HCT116 (cell line): ENCODE measurements around the gene SMOC1. TPM values are rescaled to one million over a fixed set of nuclear protein-coding genes. Genes with fewer than 3 reads are reported as not detected.

ENCODE experiments used
- ATAC-seq: fragments of 200-7000 bp; cut with Tn5 transposase; 2 replicates; pipeline ENCODE4 v1.9.1; 2020; ENCODE audit warnings: mild to moderate bottlenecking, moderate library complexity
- BruUV-seq: library from RNA; stranded (reverse); fragments of 400-500 nt; replicated peaks from 2 replicates; lab custom pipeline; 2021; lab: Mats Ljungman, UMichigan
- CTCF ChIA-PET: fragments of 300-600 bp; sonication (Branson Sonifier 250); formaldehyde crosslinking; loops from one replicate; lab custom pipeline; 2021; ENCODE audit warnings: antibody characterized with exemption; lab: Charles Lee
- POLR2A ChIA-PET: fragments of 300-600, 350-600 bp; sonication (Branson Sonifier 250); formaldehyde crosslinking; loops from one replicate; lab custom pipeline; 2021; ENCODE audit warnings: antibody characterized with exemption; lab: Charles Lee
- RAD21 ChIA-PET, 2 experiments: fragments of 300-600 bp; sonication (Branson Sonifier 250); formaldehyde crosslinking; loops; one replicate each; lab custom pipeline; 2023; ENCODE audit warnings: low total read pairs in 2 of 2; ENCODE audit not compliant: uncharacterized antibody in 2 of 2, unreplicated experiment in 2 of 2, low non-redundant PET in 1 of 2; lab: Charles Lee
- DNase-seq: peaks from one replicate; pipeline ENCODE4 v3.0.0-alpha.2; 2010; ENCODE audit warnings: low read depth, low spot score
- H2AFZ ChIP-seq: fragments of 200-600 bp; shearing (Covaris generic), sonication (generic); 2 replicates; pipeline ENCODE4 v1.6.1; 2017; ENCODE audit warnings: low read depth, mixed run types, mixed read lengths, antibody characterized with exemption, low read length; ENCODE audit not compliant: poor library complexity, severe bottlenecking
- H3K27ac ChIP-seq: 2 replicates; pipeline ENCODE4 v1.5.1; 2012; ENCODE audit warnings: low read depth, low read length
- H3K27me3 ChIP-seq: fragments of 200-600 bp; sonication (generic); 2 replicates; pipeline ENCODE4 v1.6.1; 2016; ENCODE audit warnings: mixed run types, low read length, mixed read lengths; ENCODE audit not compliant: insufficient read depth
- H3K36me3 ChIP-seq, 2 experiments: fragments of 200-500 bp in 1 of 2; fragments of 200-600 bp in 1 of 2; sonication (Bioruptor generic) in 1 of 2; sonication (generic) in 1 of 2; 2 replicates each; pipeline versions ENCODE4 v1.5.1 to v1.6.1; 2014 to 2016; ENCODE audit warnings: low read length in 2 of 2, inconsistent platforms in 1 of 2, mixed read lengths in 1 of 2, mixed run types in 1 of 2; ENCODE audit not compliant: insufficient read depth in 2 of 2, control insufficient read depth in 1 of 2
- H3K4me1 ChIP-seq, 2 experiments: fragments of 200-600 bp in 1 of 2; sonication (generic) in 1 of 2; 2 replicates each; pipeline versions ENCODE4 v1.5.1 to v1.6.1; 2012 to 2017; ENCODE audit warnings: low read length in 2 of 2, inconsistent platforms in 1 of 2, mild to moderate bottlenecking in 1 of 2, mixed read lengths in 1 of 2, mixed run types in 1 of 2, moderate library complexity in 1 of 2; ENCODE audit not compliant: insufficient read depth in 2 of 2, control insufficient read depth in 1 of 2
- H3K4me2 ChIP-seq: fragments of 200-600 bp; sonication (generic); 2 replicates; pipeline ENCODE4 v1.6.1; 2017; ENCODE audit warnings: mixed run types, low read length, mixed read lengths
- H3K4me3 ChIP-seq, 2 experiments: fragments of 200-600 bp in 1 of 2; sonication (generic) in 1 of 2; replicated peaks in 1 of 2; 2 replicates each; pipeline ENCODE4 v1.5.1; 2011 to 2016; ENCODE audit warnings: low read length in 2 of 2, control low read depth in 1 of 2, low read depth in 1 of 2, mild to moderate bottlenecking in 1 of 2, mixed read lengths in 1 of 2, mixed run types in 1 of 2
- H3K79me2 ChIP-seq: fragments of 200-600 bp; sonication (generic); 2 replicates; pipeline ENCODE4 v1.6.1; 2017; ENCODE audit warnings: mild to moderate bottlenecking, mixed run types, low read length, moderate library complexity, mixed read lengths; ENCODE audit not compliant: insufficient read depth
- H3K9ac ChIP-seq: fragments of 200-600 bp; sonication (generic); 2 replicates; pipeline ENCODE4 v1.6.1; 2016; ENCODE audit warnings: low read length, mixed read lengths
- H3K9me2 ChIP-seq: fragments of 200-600 bp; sonication (generic), shearing (Covaris generic); 2 replicates; pipeline ENCODE4 v1.6.1; 2017; ENCODE audit warnings: mixed run types, mild to moderate bottlenecking, moderate library complexity; ENCODE audit not compliant: insufficient read depth
- H3K9me3 ChIP-seq, 2 experiments: fragments of 200-500 bp in 1 of 2; fragments of 200-600 bp in 1 of 2; sonication (Bioruptor generic) in 1 of 2; sonication (generic) in 1 of 2; 2 replicates each; pipeline ENCODE4 v1.6.1; 2014 to 2017; ENCODE audit warnings: low read length in 2 of 2, mixed read lengths in 2 of 2, inconsistent platforms in 1 of 2, low read depth in 1 of 2, mild to moderate bottlenecking in 1 of 2, mixed run types in 1 of 2, moderate library complexity in 1 of 2; ENCODE audit not compliant: control insufficient read depth in 1 of 2, insufficient read depth in 1 of 2
- H4K20me1 ChIP-seq: fragments of 200-600 bp; sonication (generic), shearing (Covaris generic); 2 replicates; pipeline ENCODE4 v1.6.1; 2017; ENCODE audit warnings: mixed run types, mild to moderate bottlenecking, moderate library complexity; ENCODE audit not compliant: insufficient read depth
- ATF3 ChIP-seq: IDR thresholded peaks from 2 replicates; pipeline ENCODE4 v1.6.1; 2012
- CBX3 ChIP-seq: IDR thresholded peaks from 2 replicates; pipeline ENCODE4 v1.6.1; 2012; ENCODE audit warnings: low read depth
- EZH2 ChIP-seq: fragments of 200-600 bp; sonication (generic); IDR thresholded peaks from 2 replicates; pipeline ENCODE4 v1.6.1; 2017; ENCODE audit warnings: antibody characterized with exemption, mixed run types
- EZH2phosphoT487 ChIP-seq: fragments of 200-600 bp; IDR thresholded peaks from 2 replicates; pipeline ENCODE4 v1.6.1; 2018; ENCODE audit warnings: antibody characterized with exemption, borderline replicate concordance
- FOSL1 ChIP-seq: IDR thresholded peaks from 2 replicates; pipeline ENCODE4 v1.6.1; 2012; ENCODE audit warnings: low read depth
- JUND ChIP-seq: IDR thresholded peaks from 2 replicates; pipeline ENCODE4 v1.6.1; 2012
- POLR2A ChIP-seq: IDR thresholded peaks from 2 replicates; pipeline ENCODE4 v1.7.0; 2011; ENCODE audit warnings: borderline replicate concordance; ENCODE audit not compliant: insufficient read depth, insufficient read length; ENCODE audit errors: extremely low read depth
- POLR2AphosphoS5 ChIP-seq: IDR thresholded peaks from 2 replicates; pipeline ENCODE4 v1.6.1; 2011; ENCODE audit warnings: mild to moderate bottlenecking, low read depth, low read length, moderate library complexity
- SIN3A ChIP-seq: IDR thresholded peaks from 2 replicates; pipeline ENCODE4 v1.6.1; 2012; ENCODE audit warnings: low read depth
- TCF7L2 ChIP-seq: IDR thresholded peaks from 2 replicates; pipeline ENCODE4 v1.7.0; 2011; ENCODE audit warnings: borderline replicate concordance, inconsistent platforms; ENCODE audit not compliant: insufficient read depth, insufficient read length; ENCODE audit errors: extremely low read depth
- YY1 ChIP-seq: IDR thresholded peaks from 2 replicates; pipeline ENCODE4 v1.6.1; 2011; ENCODE audit warnings: low read length, low read depth, moderate library complexity, mild to moderate bottlenecking; ENCODE audit not compliant: insufficient replicate concordance; ENCODE audit errors: extremely low read depth
- intact Hi-C: fragments of 100-400 bp; cut with micrococcal nuclease; formaldehyde crosslinking; loops from 2 replicates; pipeline ENCODE4 v1.10.0; 2022
- total RNA-seq: library from RNA; stranded (reverse); gene quantifications from one replicate; pipeline ENCODE4 v1.2.1, GENCODE V29; 2021; ENCODE audit not compliant: unreplicated experiment
- TF ChIP-seq, protein P1 (sequence below): IDR thresholded peaks from 2 replicates; pipeline ENCODE4 v1.6.1; 2012; ENCODE audit warnings: low read depth
- TF ChIP-seq, protein P2 (sequence below), 3 experiments: fragments of 200-600 bp in 1 of 3; sonication (generic) in 1 of 3; IDR thresholded peaks in 2 of 3; conservative IDR thresholded peaks in 1 of 3; 2 replicates each; pipeline ENCODE4 v1.5.1; 2012 to 2017; ENCODE audit warnings: low read depth in 2 of 3, low read length in 2 of 3, antibody characterized with exemption in 1 of 3, borderline replicate concordance in 1 of 3, control low read depth in 1 of 3, mild to moderate bottlenecking in 1 of 3, mixed read lengths in 1 of 3, mixed run types in 1 of 3, moderate library complexity in 1 of 3; ENCODE audit not compliant: insufficient read depth in 1 of 3
- TF ChIP-seq, protein P3 (sequence below): IDR thresholded peaks from 2 replicates; pipeline ENCODE4 v1.6.1; 2011; ENCODE audit warnings: mild to moderate bottlenecking, low read length, moderate library complexity; ENCODE audit not compliant: insufficient replicate concordance; ENCODE audit errors: extremely low read depth

The SMOC1 gene
- total RNA-seq, 1 experiment from 2014 or later: not detected

- TF ChIP-seq, protein P1, sequence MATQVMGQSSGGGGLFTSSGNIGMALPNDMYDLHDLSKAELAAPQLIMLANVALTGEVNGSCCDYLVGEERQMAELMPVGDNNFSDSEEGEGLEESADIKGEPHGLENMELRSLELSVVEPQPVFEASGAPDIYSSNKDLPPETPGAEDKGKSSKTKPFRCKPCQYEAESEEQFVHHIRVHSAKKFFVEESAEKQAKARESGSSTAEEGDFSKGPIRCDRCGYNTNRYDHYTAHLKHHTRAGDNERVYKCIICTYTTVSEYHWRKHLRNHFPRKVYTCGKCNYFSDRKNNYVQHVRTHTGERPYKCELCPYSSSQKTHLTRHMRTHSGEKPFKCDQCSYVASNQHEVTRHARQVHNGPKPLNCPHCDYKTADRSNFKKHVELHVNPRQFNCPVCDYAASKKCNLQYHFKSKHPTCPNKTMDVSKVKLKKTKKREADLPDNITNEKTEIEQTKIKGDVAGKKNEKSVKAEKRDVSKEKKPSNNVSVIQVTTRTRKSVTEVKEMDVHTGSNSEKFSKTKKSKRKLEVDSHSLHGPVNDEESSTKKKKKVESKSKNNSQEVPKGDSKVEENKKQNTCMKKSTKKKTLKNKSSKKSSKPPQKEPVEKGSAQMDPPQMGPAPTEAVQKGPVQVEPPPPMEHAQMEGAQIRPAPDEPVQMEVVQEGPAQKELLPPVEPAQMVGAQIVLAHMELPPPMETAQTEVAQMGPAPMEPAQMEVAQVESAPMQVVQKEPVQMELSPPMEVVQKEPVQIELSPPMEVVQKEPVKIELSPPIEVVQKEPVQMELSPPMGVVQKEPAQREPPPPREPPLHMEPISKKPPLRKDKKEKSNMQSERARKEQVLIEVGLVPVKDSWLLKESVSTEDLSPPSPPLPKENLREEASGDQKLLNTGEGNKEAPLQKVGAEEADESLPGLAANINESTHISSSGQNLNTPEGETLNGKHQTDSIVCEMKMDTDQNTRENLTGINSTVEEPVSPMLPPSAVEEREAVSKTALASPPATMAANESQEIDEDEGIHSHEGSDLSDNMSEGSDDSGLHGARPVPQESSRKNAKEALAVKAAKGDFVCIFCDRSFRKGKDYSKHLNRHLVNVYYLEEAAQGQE: no peak
- no peak for TF ChIP-seq TCF7L2
Measured at GRCh38 chr14:69880044-69880487, 850 bp downstream of the SMOC1 start (continued).

- DNase-seq (no peak), ATAC-seq (no peak)
- Histone ChIP-seq H2AFZ (no peak overlapping the region), H3K27me3 (peaks cover 33% of the 10 kb centered on the region), H3K9ac (no peak overlapping the region), H3K79me2 (no peaks in the 10 kb centered on the region), H3K9me3 (no peaks in the 10 kb centered on the region), H3K4me1 (no peaks in the 10 kb centered on the region), H3K36me3 (no peaks in the 10 kb centered on the region), H3K4me2 (no peak overlapping the region), H3K4me3 (no peak overlapping the region), H3K27ac (no peak overlapping the region), H4K20me1 (no peaks in the 10 kb centered on the region), H3K9me2 (no peaks in the 10 kb centered on the region)
- CTCF ChIA-PET: no interaction called here
- intact Hi-C loops: no loop called here
- no TSS peak for BruUV-seq
- POLR2A ChIA-PET: no interaction called here
- RAD21 ChIA-PET: interaction anchor here in 1 of 2 experiments (1.0 kb wide), 1 partner anchor 147 kb away, joined by 3 read pairs; no protein-coding TSS in a partner anchor
- TF ChIP-seq CBX3: no peak
- TF ChIP-seq EZH2: no peak
- TF ChIP-seq, protein P2, sequence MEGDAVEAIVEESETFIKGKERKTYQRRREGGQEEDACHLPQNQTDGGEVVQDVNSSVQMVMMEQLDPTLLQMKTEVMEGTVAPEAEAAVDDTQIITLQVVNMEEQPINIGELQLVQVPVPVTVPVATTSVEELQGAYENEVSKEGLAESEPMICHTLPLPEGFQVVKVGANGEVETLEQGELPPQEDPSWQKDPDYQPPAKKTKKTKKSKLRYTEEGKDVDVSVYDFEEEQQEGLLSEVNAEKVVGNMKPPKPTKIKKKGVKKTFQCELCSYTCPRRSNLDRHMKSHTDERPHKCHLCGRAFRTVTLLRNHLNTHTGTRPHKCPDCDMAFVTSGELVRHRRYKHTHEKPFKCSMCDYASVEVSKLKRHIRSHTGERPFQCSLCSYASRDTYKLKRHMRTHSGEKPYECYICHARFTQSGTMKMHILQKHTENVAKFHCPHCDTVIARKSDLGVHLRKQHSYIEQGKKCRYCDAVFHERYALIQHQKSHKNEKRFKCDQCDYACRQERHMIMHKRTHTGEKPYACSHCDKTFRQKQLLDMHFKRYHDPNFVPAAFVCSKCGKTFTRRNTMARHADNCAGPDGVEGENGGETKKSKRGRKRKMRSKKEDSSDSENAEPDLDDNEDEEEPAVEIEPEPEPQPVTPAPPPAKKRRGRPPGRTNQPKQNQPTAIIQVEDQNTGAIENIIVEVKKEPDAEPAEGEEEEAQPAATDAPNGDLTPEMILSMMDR (IDR thresholded peaks at IDR 0.05 in 2 of 3, conservative IDR thresholded peaks at IDR 0.05 in 1 of 3; ENCODE audit: borderline replicate concordance in 1 of 3, insufficient read depth in 1 of 3, low read depth in 2 of 3, low read length in 2 of 3): no peak
- no peak for TF ChIP-seq YY1
- no peak for TF ChIP-seq ATF3
- TF ChIP-seq POLR2AphosphoS5: no peak
- TF ChIP-seq POLR2A: no peak
- TF ChIP-seq, protein P3, sequence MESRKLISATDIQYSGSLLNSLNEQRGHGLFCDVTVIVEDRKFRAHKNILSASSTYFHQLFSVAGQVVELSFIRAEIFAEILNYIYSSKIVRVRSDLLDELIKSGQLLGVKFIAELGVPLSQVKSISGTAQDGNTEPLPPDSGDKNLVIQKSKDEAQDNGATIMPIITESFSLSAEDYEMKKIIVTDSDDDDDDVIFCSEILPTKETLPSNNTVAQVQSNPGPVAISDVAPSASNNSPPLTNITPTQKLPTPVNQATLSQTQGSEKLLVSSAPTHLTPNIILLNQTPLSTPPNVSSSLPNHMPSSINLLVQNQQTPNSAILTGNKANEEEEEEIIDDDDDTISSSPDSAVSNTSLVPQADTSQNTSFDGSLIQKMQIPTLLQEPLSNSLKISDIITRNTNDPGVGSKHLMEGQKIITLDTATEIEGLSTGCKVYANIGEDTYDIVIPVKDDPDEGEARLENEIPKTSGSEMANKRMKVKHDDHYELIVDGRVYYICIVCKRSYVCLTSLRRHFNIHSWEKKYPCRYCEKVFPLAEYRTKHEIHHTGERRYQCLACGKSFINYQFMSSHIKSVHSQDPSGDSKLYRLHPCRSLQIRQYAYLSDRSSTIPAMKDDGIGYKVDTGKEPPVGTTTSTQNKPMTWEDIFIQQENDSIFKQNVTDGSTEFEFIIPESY: no peak
- no peak for TF ChIP-seq FOSL1
- TF ChIP-seq JUND: no peak
- no peak for TF ChIP-seq EZH2phosphoT487
- TF ChIP-seq SIN3A: no peak
Measured at GRCh38 chr14:69880893-69881292, 1.7 kb downstream of the SMOC1 start.
